Measurements from ENCODE around the gene B3GNT3.
"Not testable (repeated sequence)": the region's sequence is repeated elsewhere in the genome, so short reads cannot be mapped to it uniquely, and the experiment has no call there.

Gene B3GNT3

GRCh38 chr19:17765069-17765618 lies 29.8 kb upstream of the B3GNT3 start:
- H3K4me3 ChIP-seq (ENCODE audit: low read depth, low read length): no peak overlapping the region

- no peak overlapping the region for H3K4me3 ChIP-seq (ENCODE audit: low read depth, low read length)
Measured at GRCh38 chr19:17766543-17767131, 28.3 kb upstream of the B3GNT3 start.

- no peak overlapping the region for H3K4me3 ChIP-seq (ENCODE audit: low read depth, low read length)
Measured at GRCh38 chr19:17767559-17767958, 27.4 kb upstream of the B3GNT3 start.

GRCh38 chr19:17770613-17771012 lies 24.3 kb upstream of the B3GNT3 start:
- no peak overlapping the region for H3K4me3 ChIP-seq (ENCODE audit: low read depth, low read length)

- no peak overlapping the region for H3K4me3 ChIP-seq (ENCODE audit: low read depth, low read length)
Measured at GRCh38 chr19:17772172-17772571, 22.8 kb upstream of the B3GNT3 start.

- no peak overlapping the region for H3K4me3 ChIP-seq (ENCODE audit: low read depth, low read length)
Measured at GRCh38 chr19:17775245-17775927, 19.6 kb upstream of the B3GNT3 start.

- no peak overlapping the region for H3K4me3 ChIP-seq (ENCODE audit: low read depth, low read length)
Measured at GRCh38 chr19:17775991-17776803, 18.7 kb upstream of the B3GNT3 start.

GRCh38 chr19:17777840-17778239 lies 17.1 kb upstream of the B3GNT3 start:
- not testable (repeated sequence) for H3K4me3 ChIP-seq (ENCODE audit: low read depth, low read length)

GRCh38 chr19:17778251-17778967 lies 16.5 kb upstream of the B3GNT3 start:
- H3K4me3 ChIP-seq (ENCODE audit: low read depth, low read length): peak overlapping the region; percentile 55

GRCh38 chr19:17778968-17779929 lies 15.7 kb upstream of the B3GNT3 start:
- peak overlapping the region; percentile 55 for H3K4me3 ChIP-seq (ENCODE audit: low read depth, low read length)

GRCh38 chr19:17780781-17781180 lies 14.2 kb upstream of the B3GNT3 start:
- H3K4me3 ChIP-seq (ENCODE audit: low read depth, low read length): no peak overlapping the region

- not testable (repeated sequence) for H3K4me3 ChIP-seq (ENCODE audit: low read depth, low read length)
Measured at GRCh38 chr19:17783721-17784120, 11.2 kb upstream of the B3GNT3 start.

- no peak overlapping the region for H3K4me3 ChIP-seq (ENCODE audit: low read depth, low read length)
Measured at GRCh38 chr19:17784201-17785008, 10.5 kb upstream of the B3GNT3 start.

- H3K4me3 ChIP-seq (ENCODE audit: low read depth, low read length): no peak overlapping the region
Measured at GRCh38 chr19:17787274-17787913, 7.5 kb upstream of the B3GNT3 start.

GRCh38 chr19:17788632-17789031 lies 6.3 kb upstream of the B3GNT3 start:
- H3K4me3 ChIP-seq (ENCODE audit: low read depth, low read length): no peak overlapping the region

GRCh38 chr19:17790059-17790780 lies 4.7 kb upstream of the B3GNT3 start:
- H3K4me3 ChIP-seq (ENCODE audit: low read depth, low read length): no peak overlapping the region

GRCh38 chr19:17794412-17794730 lies 567 bp upstream of the B3GNT3 start:
- no peak overlapping the region for H3K4me3 ChIP-seq (ENCODE audit: low read depth, low read length)

GRCh38 chr19:17795495-17795856 lies 538 bp downstream of the B3GNT3 start:
- H3K4me3 ChIP-seq (ENCODE audit: low read depth, low read length): peak overlapping the region; percentile 51

Measured in iPS-11a (cell line).